GM12801 (cell line): ENCODE measurements around the gene PLPPR1.

ENCODE experiments used
- TF ChIP-seq, protein P1 (sequence below): IDR thresholded peaks from one replicate; pipeline ENCODE4 v1.5.1; 2011; ENCODE audit warnings: control low read depth; ENCODE audit not compliant: insufficient read length; ENCODE audit errors: extremely low read depth

PLPPR1 gene

GRCh38 chr9:101073122-101073521 is 44.6 kb downstream of the PLPPR1 start:
- TF ChIP-seq, protein P1, sequence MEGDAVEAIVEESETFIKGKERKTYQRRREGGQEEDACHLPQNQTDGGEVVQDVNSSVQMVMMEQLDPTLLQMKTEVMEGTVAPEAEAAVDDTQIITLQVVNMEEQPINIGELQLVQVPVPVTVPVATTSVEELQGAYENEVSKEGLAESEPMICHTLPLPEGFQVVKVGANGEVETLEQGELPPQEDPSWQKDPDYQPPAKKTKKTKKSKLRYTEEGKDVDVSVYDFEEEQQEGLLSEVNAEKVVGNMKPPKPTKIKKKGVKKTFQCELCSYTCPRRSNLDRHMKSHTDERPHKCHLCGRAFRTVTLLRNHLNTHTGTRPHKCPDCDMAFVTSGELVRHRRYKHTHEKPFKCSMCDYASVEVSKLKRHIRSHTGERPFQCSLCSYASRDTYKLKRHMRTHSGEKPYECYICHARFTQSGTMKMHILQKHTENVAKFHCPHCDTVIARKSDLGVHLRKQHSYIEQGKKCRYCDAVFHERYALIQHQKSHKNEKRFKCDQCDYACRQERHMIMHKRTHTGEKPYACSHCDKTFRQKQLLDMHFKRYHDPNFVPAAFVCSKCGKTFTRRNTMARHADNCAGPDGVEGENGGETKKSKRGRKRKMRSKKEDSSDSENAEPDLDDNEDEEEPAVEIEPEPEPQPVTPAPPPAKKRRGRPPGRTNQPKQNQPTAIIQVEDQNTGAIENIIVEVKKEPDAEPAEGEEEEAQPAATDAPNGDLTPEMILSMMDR, result no peak

- TF ChIP-seq, protein P1, result no peak
These were observed 53.1 kb downstream of the PLPPR1 start for GRCh38 chr9:101081641-101082040.

DNA sequence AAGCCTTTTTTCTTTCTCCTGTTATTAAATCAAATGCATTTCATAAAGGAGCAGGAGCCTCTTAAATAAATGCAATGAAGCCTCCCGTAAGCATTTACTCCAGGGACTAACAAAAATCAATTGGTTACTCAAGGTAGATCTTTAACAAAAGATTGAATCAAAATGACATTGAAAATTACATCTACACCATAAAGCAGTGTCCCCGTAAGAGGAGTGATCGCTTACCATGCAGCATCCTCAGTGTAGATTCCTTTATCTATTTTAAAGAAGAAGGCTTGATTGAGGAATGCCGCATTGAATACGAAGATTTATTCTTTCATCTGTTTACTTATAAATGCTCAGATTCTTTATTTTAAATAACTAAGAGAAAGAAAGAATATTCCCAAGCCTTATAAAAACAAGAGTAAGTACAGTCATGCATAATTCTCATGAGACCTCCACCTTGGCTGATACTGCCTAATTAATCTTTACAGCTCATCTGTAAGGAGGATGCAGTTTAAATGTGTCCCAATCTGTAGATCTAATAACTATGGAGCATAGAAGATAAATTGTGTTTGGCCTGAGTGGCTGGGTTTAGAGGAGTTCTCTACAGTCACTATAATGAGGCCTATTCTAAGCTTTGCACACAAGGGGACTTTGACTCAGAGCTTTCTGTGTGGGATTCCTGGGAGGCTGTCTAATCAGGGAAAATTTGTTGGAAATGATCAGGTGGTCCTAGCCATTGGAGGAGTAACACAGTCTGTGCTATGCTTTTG is 55.1 kb downstream of the PLPPR1 start:
- TF ChIP-seq, protein P1, result no peak

- TF ChIP-seq, protein P1, result no peak
These were observed 58.9 kb downstream of the PLPPR1 start for GRCh38 chr9:101087426-101087825.

DNA sequence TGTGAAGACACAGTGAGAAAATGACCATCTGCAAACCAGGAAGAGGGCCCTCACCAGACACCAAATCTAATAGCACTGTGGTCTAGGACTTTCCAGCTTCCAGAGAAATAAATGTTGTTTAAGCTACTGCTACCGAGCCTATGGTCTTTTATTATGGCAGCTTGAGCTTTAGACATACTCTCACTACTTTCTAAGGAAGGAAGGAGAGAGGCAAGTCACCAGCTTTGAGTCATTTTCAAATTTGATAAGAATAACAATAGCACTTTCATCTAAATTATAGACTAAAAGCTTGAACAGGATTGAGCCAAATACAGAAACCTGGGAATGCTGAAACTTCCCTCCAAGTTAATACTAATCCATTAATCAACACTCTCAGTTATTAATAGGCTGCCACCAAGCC is 64.4 kb downstream of the PLPPR1 start:
- TF ChIP-seq, protein P1, result no peak

GRCh38 chr9:101093620-101094019 is 65.1 kb downstream of the PLPPR1 start:
- TF ChIP-seq, protein P1, result no peak

DNA sequence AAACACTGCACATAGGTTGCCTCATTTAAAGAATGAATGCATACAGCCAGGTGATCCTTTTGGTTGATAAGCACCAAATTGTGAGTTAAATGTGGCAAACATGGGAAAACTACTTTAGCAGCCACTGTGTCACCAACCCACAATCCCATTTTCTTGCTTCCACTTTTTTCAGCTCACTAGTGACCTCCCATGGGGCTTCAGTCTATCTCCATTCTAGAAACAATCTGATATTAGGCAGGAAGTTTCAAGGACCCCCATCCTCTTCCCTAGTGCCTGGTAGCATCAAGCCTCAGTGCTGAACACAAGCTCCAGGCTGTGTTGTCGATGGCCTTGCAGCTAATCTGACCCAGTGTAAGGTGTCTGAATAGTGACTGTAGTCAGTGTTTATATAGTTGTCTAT is 66.2 kb downstream of the PLPPR1 start:
- TF ChIP-seq, protein P1, result no peak
